Gastroesophageal sphincter (tissue), 4 donors: ENCODE data around the gene CFAP410. TPM values are rescaled to one million over a fixed set of nuclear protein-coding genes. Genes with fewer than 3 reads are reported as not detected.
A peak's percentile ranks its signal among the peaks of the same experiment; 100 is the strongest.

ENCODE experiments used
- ATAC-seq: fragments of 150-250 bp; one replicate; pipeline ENCODE4 v1.9.1; 2016; ENCODE audit warnings: mild to moderate bottlenecking, moderate library complexity
- H3K27ac ChIP-seq, 4 donors: fragments of 200-600 bp; sonication (generic) in 3 of 4; 1 replicate in 3 of 4; 2 replicates in 1 of 4; pipeline ENCODE4 v1.5.1; 2016 to 2019
- H3K27me3 ChIP-seq: fragments of 200-600 bp; sonication (generic); one replicate; pipeline ENCODE4 v1.5.1; 2019
- H3K36me3 ChIP-seq, 2 donors: fragments of 200-600 bp; sonication (generic); one replicate each; pipeline ENCODE4 v1.5.1; 2019; ENCODE audit warnings: control low read depth in 1 of 2
- H3K4me1 ChIP-seq, 3 donors: fragments of 200-600 bp; sonication (generic); 1 replicate in 2 of 3; 2 replicates in 1 of 3; pipeline ENCODE4 v1.5.1; 2016 to 2019; ENCODE audit warnings: control low read depth in 2 of 3
- H3K4me3 ChIP-seq, 2 donors: fragments of 200-600 bp; sonication (generic); one replicate each; pipeline ENCODE4 v1.5.1; 2019; ENCODE audit warnings: mild to moderate bottlenecking in 1 of 2, moderate library complexity in 1 of 2
- H3K9me3 ChIP-seq, 3 donors: fragments of 200-600 bp; sonication (generic); one replicate each; pipeline ENCODE4 v1.5.1; 2017 to 2019; ENCODE audit warnings: control low read depth in 2 of 3
- EP300 ChIP-seq: sonication (generic); formaldehyde crosslinking; IDR thresholded peaks from one replicate; pipeline ENCODE4 v1.6.1; 2017; ENCODE audit warnings: antibody characterized with exemption, mild to moderate bottlenecking
- POLR2A ChIP-seq, 2 donors: fragments of 450-650 bp; IDR thresholded peaks; one replicate each; pipeline ENCODE4 v1.6.1; 2017; ENCODE audit warnings: antibody characterized with exemption in 2 of 2, mild to moderate bottlenecking in 2 of 2, moderate library complexity in 1 of 2
- POLR2AphosphoS5 ChIP-seq: sonication (generic); formaldehyde crosslinking; IDR thresholded peaks from one replicate; pipeline ENCODE4 v1.6.1; 2017; ENCODE audit warnings: antibody characterized with exemption
- WGBS, 2 donors: methylation state at CpG; one replicate each; pipeline ENCODE4 v1.1.5; 2018; ENCODE audit warnings: low coverage in 1 of 2; 5-methylcytosine and 5-hydroxymethylcytosine counted together
- total RNA-seq, 4 donors: library from RNA; depleted of rRNA; stranded (reverse); fragments of >200 nt; gene quantifications; one replicate each; pipeline ENCODE4 v1.1.0, GENCODE V29; 2016
- TF ChIP-seq, protein P1 (sequence below), 4 experiments: fragments of 200-600 bp in 2 of 4; fragments of 450-650 bp in 2 of 4; sonication (generic) in 1 of 4; IDR thresholded peaks; one replicate each; pipeline ENCODE4 v1.5.1; 2017 to 2019; ENCODE audit warnings: antibody characterized with exemption in 4 of 4, mild to moderate bottlenecking in 2 of 4, moderate library complexity in 2 of 4

Gene CFAP410
- total RNA-seq, 4 donors from 2014 or later = 26.2 to 35.0 (median 30.2) TPM

DNA sequence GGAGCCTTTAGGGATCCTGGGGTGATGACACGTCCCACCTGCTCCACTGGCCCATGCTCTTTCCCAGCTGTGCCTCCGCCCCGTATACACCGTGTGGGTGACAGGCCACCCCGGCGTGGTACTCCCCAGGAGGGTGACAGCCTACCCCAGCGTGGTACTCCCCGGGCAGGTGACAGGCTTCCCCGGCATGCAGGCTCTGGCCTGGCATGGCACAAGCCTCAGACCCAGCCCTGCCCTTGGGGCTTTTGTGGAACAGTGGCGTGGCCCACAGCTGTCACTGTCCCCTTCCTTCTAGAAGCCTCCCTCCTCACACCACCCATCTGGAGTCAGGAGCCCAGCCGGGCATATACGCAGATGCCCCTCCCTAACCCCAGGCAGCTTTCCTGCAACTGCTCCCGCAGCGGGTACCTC is 44.0 kb downstream of the CFAP410 start:
- no peak for TF ChIP-seq POLR2AphosphoS5
- TF ChIP-seq POLR2A (IDR thresholded peaks at IDR 0.05) = no peak
- TF ChIP-seq, protein P1, sequence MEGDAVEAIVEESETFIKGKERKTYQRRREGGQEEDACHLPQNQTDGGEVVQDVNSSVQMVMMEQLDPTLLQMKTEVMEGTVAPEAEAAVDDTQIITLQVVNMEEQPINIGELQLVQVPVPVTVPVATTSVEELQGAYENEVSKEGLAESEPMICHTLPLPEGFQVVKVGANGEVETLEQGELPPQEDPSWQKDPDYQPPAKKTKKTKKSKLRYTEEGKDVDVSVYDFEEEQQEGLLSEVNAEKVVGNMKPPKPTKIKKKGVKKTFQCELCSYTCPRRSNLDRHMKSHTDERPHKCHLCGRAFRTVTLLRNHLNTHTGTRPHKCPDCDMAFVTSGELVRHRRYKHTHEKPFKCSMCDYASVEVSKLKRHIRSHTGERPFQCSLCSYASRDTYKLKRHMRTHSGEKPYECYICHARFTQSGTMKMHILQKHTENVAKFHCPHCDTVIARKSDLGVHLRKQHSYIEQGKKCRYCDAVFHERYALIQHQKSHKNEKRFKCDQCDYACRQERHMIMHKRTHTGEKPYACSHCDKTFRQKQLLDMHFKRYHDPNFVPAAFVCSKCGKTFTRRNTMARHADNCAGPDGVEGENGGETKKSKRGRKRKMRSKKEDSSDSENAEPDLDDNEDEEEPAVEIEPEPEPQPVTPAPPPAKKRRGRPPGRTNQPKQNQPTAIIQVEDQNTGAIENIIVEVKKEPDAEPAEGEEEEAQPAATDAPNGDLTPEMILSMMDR (IDR thresholded peaks at IDR 0.05) = no peak
- no peak for TF ChIP-seq EP300
- 33% methylated on average over 1 of the region's 14 CpGs; no CpG with 5 or more reads in 1 of the 2 donors for WGBS, 2 donors
- no peaks in the 10 kb centered on the region for H3K36me3 ChIP-seq
- H3K27me3 ChIP-seq = peaks cover 51% of the 10 kb centered on the region
- no peak for ATAC-seq
- H3K4me3 ChIP-seq = no peak overlapping the region
- no peaks in the 10 kb centered on the region for H3K9me3 ChIP-seq
- H3K27ac ChIP-seq = no peak overlapping the region
- H3K4me1 ChIP-seq = peaks cover 0 to 39% (median 8%) of the 10 kb centered on the region in 3 donors

DNA sequence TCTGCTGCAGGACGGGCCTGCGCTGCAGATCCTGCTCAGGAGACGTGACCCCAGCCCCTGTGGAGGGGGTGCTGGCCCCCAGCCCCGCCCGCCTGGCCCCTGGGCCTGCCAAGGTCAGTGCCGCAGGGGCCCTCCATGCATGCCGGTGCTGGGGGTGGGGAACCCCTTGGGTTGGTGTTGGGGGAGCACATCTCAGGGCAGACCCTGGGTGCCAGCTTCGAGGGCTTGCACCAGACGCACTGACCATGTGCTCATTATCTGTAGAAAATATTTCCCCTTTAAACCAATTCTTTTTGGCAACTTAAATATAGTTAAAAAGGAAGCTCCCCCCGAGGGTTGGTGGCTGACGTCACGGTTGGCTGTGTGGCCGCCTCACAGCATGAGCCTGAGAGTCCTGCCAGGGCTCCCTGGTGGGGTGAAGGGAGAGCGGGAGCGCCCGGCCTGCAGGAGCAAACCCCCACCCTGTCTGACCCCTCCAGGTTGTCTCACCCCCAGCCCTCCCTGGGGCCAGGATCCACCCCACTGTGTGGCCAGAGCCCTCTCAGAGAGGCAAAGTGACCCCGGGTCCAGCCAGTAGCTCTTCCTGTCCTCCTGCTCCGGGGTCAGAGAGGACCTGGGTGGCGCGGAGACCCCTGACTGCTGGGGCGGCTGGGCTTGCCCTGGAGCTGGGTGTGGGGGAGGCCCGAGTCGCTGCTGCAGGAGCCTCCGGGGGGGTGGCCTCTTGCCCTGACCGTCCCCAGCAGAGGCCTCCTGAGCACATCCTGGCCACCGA is 44.6 kb downstream of the CFAP410 start:
- no peak overlapping the region for H3K4me3 ChIP-seq
- no peak overlapping the region for H3K27ac ChIP-seq
- peaks cover 0 to 39% (median 8%) of the 10 kb centered on the region in 3 donors for H3K4me1 ChIP-seq
- H3K36me3 ChIP-seq = no peaks in the 10 kb centered on the region
- ATAC-seq = peak; percentile 20
- H3K27me3 ChIP-seq = peaks cover 55% of the 10 kb centered on the region
- no peaks in the 10 kb centered on the region for H3K9me3 ChIP-seq
- TF ChIP-seq POLR2AphosphoS5 = no peak
- no peak for TF ChIP-seq POLR2A (IDR thresholded peaks at IDR 0.05)
- TF ChIP-seq, protein P1 (IDR thresholded peaks at IDR 0.05) = no peak
- TF ChIP-seq EP300 = no peak
- WGBS, 2 donors = 63% methylated on average over 2 of the region's 26 CpGs; no CpG with 5 or more reads in 1 of the 2 donors

DNA sequence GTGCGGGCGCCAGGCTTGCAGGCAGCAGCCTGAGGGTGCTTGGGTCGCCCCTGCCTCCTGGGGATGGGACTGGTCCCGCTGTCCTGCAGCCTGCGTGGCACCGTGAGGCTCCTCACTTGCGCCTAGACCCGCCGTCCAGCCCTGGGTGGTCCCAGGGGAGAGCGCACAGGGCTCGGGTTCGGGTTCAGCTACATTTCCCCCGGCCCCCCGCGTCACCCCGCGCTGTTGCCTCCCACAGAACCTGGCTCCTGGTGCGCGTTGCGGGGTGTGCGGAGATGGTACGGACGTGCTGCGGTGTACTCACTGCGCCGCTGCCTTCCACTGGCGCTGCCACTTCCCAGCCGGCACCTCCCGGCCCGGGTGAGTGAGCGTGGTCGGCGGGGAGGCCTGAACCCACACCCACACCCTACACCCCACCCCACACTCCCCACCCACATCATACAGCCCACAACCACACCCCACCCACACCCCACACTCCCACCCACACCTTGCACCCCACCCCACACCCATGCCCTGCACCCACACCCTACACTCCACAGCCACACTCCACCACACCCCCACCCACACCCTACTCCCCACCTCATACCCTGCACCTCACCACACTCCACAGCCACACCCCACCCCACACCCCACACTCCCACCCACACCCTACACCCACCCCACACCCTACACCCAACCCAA is 45.5 kb downstream of the CFAP410 start:
- ATAC-seq = no peak
- Histone ChIP-seq H3K9me3 (no peaks in the 10 kb centered on the region), H3K27me3 (peaks cover 64% of the 10 kb centered on the region), H3K4me1 (peaks cover 0 to 30% (median 8%) of the 10 kb centered on the region in 3 donors), H3K4me3 (no peak overlapping the region), H3K27ac (no peak overlapping the region), H3K36me3 (no peaks in the 10 kb centered on the region)
- 69 to 93% methylated on average over 3 to 5 of the region's 33 CpGs for WGBS, 2 donors
- no peak for TF ChIP-seq POLR2A (IDR thresholded peaks at IDR 0.05)
- TF ChIP-seq, protein P1 (IDR thresholded peaks at IDR 0.05) = no peak
- TF ChIP-seq POLR2AphosphoS5 = no peak
- no peak for TF ChIP-seq EP300

DNA sequence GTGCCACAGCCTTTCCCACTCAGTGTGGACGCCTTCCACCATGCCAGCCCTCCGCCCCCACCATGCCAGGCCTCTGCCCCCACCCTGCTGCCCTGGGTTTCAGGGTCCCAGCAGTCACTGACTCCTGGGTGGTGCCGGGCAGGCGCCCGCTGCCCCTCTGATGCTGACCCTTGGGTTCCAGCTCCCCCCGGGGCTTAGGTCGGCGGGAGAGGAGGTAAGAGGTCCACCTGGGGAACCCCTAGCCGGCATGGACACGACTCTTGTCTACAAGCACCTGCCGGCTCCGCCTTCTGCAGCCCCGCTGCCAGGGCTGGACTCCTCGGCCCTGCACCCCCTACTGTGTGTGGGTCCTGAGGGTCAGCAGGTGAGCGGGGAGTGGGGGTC is 46.4 kb downstream of the CFAP410 start:
- Histone ChIP-seq H3K4me1 (peaks cover 0 to 24% (median 8%) of the 10 kb centered on the region in 3 donors), H3K9me3 (no peaks in the 10 kb centered on the region), H3K27me3 (peaks cover 73% of the 10 kb centered on the region), H3K27ac (no peak overlapping the region), H3K36me3 (no peaks in the 10 kb centered on the region), H3K4me3 (no peak overlapping the region)
- TF ChIP-seq EP300 (no peak), POLR2A (IDR thresholded peaks at IDR 0.05) (no peak), POLR2AphosphoS5 (no peak)
- TF ChIP-seq, protein P1 (IDR thresholded peaks at IDR 0.05) = no peak
- no peak for ATAC-seq
- no CpG with 5 or more reads among the region's 15 CpGs for WGBS, 2 donors
